OCI-LY3 (cell line): Measurements from ENCODE around the gene EPN2.

ENCODE experiments used
- H2AFZ ChIP-seq: fragments of 200-600, 300-600 bp; shearing (Covaris generic); 2 replicates; pipeline ENCODE4 v1.6.0; 2014; ENCODE audit warnings: antibody characterized with exemption, low read depth, low read length
- H3K27ac ChIP-seq: fragments of 200-600, 300-600 bp; sonication (generic); 2 replicates; pipeline ENCODE4 v1.5.1; 2014; ENCODE audit warnings: mild to moderate bottlenecking, low read length, moderate library complexity, mixed read lengths
- H3K27me3 ChIP-seq: fragments of 200-600, 300-600 bp; sonication (generic); 2 replicates; pipeline ENCODE4 v1.6.1; 2014; ENCODE audit warnings: low read depth, low read length, mixed read lengths
- H3K36me3 ChIP-seq: fragments of 200-600, 300-600 bp; sonication (generic); replicated peaks from 2 replicates; pipeline ENCODE3; 2014; ENCODE audit warnings: low read depth, low read length, mixed read lengths
- H3K4me1 ChIP-seq: fragments of 300-600, 200-600 bp; sonication (generic); 2 replicates; pipeline ENCODE4 v1.6.1; 2014; ENCODE audit warnings: low read length, mixed read lengths
- H3K4me2 ChIP-seq: fragments of 200-600, 300-600 bp; sonication (generic); 2 replicates; pipeline ENCODE4 v1.6.1; 2014; ENCODE audit warnings: low read length, mixed read lengths
- H3K4me3 ChIP-seq: fragments of 300-600, 200-600 bp; sonication (generic); 2 replicates; pipeline ENCODE4 v1.5.1; 2014; ENCODE audit warnings: antibody characterized with exemption, mild to moderate bottlenecking, low read length, moderate library complexity
- H3K79me2 ChIP-seq: fragments of 300-600, 200-600 bp; shearing (Covaris generic); 2 replicates; pipeline ENCODE4 v1.6.1; 2014; ENCODE audit warnings: mild to moderate bottlenecking, low read length, mixed read lengths
- H3K9ac ChIP-seq: fragments of 300-600, 200-600 bp; shearing (Covaris generic); 2 replicates; pipeline ENCODE4 v1.6.0; 2014; ENCODE audit warnings: mild to moderate bottlenecking, low read length, moderate library complexity
- H3K9me3 ChIP-seq: fragments of 200-600, 300-600 bp; shearing (Covaris generic); 2 replicates; pipeline ENCODE4 v1.6.1; 2014; ENCODE audit warnings: low read length, mixed read lengths; ENCODE audit not compliant: insufficient read depth
- H4K20me1 ChIP-seq: fragments of 200-600, 300-600 bp; sonication (generic); 2 replicates; pipeline ENCODE4 v1.6.1; 2016; ENCODE audit warnings: low read length, mixed read lengths; ENCODE audit not compliant: insufficient read depth
- EZH2phosphoT487 ChIP-seq: fragments of 200-600 bp; shearing (Covaris generic); IDR thresholded peaks from 2 replicates; pipeline ENCODE4 v1.6.1; 2018; ENCODE audit warnings: antibody characterized with exemption, mixed run types, low read depth
- TF ChIP-seq, protein P1 (sequence below): fragments of 200-600, 300-600 bp; sonication (generic); IDR thresholded peaks from 2 replicates; pipeline ENCODE4 v1.5.1; 2014; ENCODE audit warnings: antibody characterized with exemption, low read length, low read depth

The EPN2 gene

GRCh38 chr17:19333736-19334290, 96.6 kb downstream of the EPN2 start:
- Histone ChIP-seq H2AFZ (no peak overlapping the region), H3K36me3 (no peaks in the 10 kb centered on the region), H3K4me3 (no peak overlapping the region), H3K27me3 (no peaks in the 10 kb centered on the region), H3K4me1 (peaks cover 6% of the 10 kb centered on the region), H3K9me3 (no peaks in the 10 kb centered on the region), H3K4me2 (no peak overlapping the region), H3K9ac (no peak overlapping the region), H3K79me2 (no peaks in the 10 kb centered on the region), H3K27ac (no peak overlapping the region), H4K20me1 (no peaks in the 10 kb centered on the region)
- TF ChIP-seq, protein P1, sequence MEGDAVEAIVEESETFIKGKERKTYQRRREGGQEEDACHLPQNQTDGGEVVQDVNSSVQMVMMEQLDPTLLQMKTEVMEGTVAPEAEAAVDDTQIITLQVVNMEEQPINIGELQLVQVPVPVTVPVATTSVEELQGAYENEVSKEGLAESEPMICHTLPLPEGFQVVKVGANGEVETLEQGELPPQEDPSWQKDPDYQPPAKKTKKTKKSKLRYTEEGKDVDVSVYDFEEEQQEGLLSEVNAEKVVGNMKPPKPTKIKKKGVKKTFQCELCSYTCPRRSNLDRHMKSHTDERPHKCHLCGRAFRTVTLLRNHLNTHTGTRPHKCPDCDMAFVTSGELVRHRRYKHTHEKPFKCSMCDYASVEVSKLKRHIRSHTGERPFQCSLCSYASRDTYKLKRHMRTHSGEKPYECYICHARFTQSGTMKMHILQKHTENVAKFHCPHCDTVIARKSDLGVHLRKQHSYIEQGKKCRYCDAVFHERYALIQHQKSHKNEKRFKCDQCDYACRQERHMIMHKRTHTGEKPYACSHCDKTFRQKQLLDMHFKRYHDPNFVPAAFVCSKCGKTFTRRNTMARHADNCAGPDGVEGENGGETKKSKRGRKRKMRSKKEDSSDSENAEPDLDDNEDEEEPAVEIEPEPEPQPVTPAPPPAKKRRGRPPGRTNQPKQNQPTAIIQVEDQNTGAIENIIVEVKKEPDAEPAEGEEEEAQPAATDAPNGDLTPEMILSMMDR, result no peak
- TF ChIP-seq EZH2phosphoT487, result no peak

DNA sequence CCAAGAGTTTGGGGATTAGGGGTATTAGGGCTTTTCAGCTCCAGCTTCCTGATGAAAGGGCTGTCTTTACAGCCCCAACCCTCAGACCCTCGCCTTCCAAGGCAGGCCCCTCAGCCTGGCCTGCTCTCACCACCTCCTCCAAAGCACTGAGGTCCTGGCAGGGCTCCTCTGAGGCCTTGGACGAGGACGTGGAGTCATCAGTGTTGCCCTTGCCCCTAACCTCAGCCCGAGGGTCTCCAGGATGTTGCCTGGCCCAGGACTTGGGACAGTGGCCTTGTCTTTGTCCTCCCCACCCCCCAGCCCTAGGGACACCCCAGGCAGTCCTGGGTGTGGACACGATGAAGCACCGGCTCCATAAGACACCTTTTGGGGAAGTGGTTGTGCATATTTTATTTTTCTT, 97.2 kb downstream of the EPN2 start:
- no peaks in the 10 kb centered on the region for H3K9me3 ChIP-seq
- no peaks in the 10 kb centered on the region for H3K27me3 ChIP-seq
- H3K79me2 ChIP-seq, result no peaks in the 10 kb centered on the region
- no peak overlapping the region for H3K4me2 ChIP-seq
- no peaks in the 10 kb centered on the region for H4K20me1 ChIP-seq
- no peak overlapping the region for H2AFZ ChIP-seq
- peaks cover 6% of the 10 kb centered on the region for H3K4me1 ChIP-seq
- no peaks in the 10 kb centered on the region for H3K36me3 ChIP-seq
- H3K9ac ChIP-seq, result no peak overlapping the region
- no peak overlapping the region for H3K27ac ChIP-seq
- TF ChIP-seq EZH2phosphoT487, result no peak
- TF ChIP-seq, protein P1, result no peak
- H3K4me3 ChIP-seq, result no peak overlapping the region

DNA sequence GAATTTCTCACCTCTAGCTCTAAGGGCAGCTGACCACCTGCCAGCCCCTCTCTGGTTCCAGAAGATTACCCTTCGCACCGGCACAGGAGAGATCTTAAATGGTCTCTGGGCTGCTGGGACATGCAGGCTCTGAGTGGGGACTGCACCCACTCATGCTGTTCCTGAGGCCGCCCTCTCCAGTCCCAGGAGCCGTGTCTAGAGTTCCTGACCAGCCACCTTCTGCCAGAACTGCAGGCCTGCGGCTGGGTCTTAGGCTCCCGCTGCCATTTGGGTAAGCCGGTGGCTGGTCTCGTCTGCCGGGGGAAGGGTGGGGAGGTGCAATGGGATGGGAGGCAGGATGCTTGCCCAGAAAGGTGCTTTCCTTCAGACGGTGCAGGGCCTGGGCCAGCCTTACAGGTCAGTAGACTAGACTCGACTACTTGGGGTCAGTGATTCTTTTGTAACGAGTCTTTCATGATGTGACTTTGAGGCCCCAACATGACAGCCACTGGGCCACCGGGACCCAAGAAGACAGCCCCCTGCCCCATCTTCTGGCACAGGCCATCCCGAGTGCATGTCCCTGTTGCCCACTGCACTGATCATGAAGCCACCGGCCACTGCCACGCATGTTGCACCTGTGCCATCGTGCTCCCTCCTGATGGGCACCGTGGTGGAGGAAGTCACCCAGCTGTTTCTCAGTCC, 98.9 kb downstream of the EPN2 start:
- H2AFZ ChIP-seq, result no peak overlapping the region
- no peaks in the 10 kb centered on the region for H3K9me3 ChIP-seq
- no peak overlapping the region for H3K4me3 ChIP-seq
- H3K9ac ChIP-seq, result no peak overlapping the region
- no peak for TF ChIP-seq EZH2phosphoT487
- TF ChIP-seq, protein P1, result no peak
- H3K36me3 ChIP-seq, result no peaks in the 10 kb centered on the region
- no peaks in the 10 kb centered on the region for H3K27me3 ChIP-seq
- H3K4me2 ChIP-seq, result no peak overlapping the region
- no peaks in the 10 kb centered on the region for H3K79me2 ChIP-seq
- H3K4me1 ChIP-seq, result peaks cover 6% of the 10 kb centered on the region
- no peaks in the 10 kb centered on the region for H4K20me1 ChIP-seq
- no peak overlapping the region for H3K27ac ChIP-seq

DNA sequence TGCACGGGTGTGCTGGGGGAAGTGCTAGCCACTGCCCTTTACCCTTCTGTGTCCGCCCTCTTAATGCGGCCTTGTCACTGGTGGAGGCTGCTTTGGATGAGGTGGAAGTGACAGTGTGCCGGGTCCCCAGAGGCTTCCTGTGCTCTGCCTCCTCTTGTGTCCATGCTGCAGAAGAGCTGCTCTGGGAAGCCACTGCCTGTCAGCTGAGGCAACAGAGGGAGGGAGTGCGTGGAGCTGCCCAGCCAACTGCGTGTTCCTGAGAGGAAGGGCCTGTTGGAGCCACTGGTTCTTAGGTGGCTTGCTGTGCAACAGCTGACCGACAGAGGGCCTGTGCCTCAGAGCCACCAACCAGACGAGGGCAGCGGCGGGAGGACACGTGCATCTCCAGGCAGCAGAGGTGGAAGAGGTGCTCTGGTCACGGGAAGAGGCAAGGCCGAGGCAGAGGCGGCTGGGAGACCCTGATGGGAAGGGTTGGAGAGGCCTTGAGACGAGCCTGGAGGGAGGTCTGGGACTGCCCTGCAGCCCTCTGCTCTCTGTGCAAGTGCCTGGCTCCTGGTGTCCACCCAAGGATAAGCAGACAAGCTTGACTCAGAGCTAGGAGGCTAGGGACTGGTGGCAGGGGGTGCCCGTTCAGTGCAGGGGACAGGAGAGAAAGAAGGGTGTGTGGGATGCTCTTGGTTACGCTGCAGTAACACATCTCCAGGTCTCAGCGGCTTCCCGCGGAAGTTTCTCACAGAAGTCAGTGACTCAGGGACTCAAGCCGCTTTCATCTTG, 100.0 kb downstream of the EPN2 start:
- Histone ChIP-seq H3K27ac (no peak overlapping the region), H2AFZ (no peak overlapping the region), H3K9me3 (no peaks in the 10 kb centered on the region), H3K79me2 (no peaks in the 10 kb centered on the region), H3K36me3 (no peaks in the 10 kb centered on the region), H3K9ac (no peak overlapping the region), H4K20me1 (no peaks in the 10 kb centered on the region), H3K4me2 (no peak overlapping the region), H3K27me3 (no peaks in the 10 kb centered on the region), H3K4me1 (peaks cover 6% of the 10 kb centered on the region), H3K4me3 (no peak overlapping the region)
- TF ChIP-seq, protein P1, result no peak
- no peak for TF ChIP-seq EZH2phosphoT487
